ENCODE results near the gene PRPF18.

The PRPF18 gene

DNA sequence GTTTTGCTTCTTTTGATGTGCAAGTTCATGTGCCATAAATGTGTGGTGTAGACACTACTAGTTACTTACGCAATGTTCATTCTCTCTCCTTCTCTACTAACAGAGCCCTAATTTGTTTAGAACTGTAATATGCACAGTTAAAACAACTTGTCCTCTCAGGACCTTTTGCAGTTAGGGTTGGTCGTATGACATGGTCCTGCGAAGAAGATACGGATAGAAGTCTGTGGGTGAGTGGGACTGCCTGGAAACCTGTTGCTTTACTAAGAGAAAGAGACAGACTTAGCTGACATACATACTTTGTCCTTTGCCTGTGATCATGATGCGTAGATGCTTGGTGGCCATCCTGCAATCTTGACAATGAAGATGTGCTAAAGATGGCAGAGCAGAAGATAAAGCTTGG lies 51.1 kb downstream of the PRPF18 start:
- no peak for DNase-seq (ENCODE audit: low read depth, low spot score)

- no peak for DNase-seq (ENCODE audit: low read depth, low spot score)
Measured at GRCh38 chr10:13642293-13642692, 55.5 kb downstream of the PRPF18 start.

DNA sequence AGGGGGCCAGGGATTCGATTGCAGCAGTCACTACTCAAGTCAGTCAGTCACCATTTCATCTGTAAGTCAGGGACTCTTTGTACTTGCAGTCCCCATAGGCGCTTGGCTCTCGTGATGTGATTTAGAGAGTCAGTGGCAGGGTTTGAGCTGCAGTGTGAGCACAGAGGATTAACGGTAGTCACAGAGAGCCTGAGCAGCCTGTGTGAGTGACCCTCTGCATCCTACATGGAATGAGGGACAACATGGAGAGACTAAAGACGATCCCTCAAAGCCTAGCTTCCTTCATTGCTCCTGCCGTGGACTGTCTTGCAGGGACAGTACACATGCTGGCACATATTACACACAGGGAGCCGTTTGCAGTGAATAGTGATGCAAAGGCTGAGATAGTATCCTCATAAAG lies 56.3 kb downstream of the PRPF18 start:
- DNase-seq (ENCODE audit: low read depth, low spot score), result no peak

DNA sequence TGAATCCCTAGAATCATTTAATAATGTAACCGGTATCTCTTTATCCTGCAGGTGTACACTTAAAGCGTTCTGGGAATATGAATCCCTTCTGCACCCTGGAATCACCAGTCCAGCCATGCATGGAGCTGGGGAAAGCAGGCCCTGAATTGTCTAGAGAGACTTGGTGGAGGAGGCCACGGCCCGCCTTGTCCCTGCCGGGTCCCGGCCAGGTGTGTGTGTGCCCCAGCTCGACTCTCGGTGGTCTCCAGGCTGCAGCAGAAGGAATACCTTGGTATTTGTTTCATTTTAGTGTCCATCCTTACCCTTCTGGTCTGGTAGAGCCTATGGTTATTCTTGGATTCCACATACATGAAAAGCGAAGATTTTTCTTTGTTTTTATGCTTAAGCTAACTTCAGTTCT lies 58.1 kb downstream of the PRPF18 start:
- no peak for DNase-seq (ENCODE audit: low read depth, low spot score)

- no peak for DNase-seq (ENCODE audit: low read depth, low spot score)
Measured at GRCh38 chr10:13648425-13648824, 61.7 kb downstream of the PRPF18 start.

- DNase-seq (ENCODE audit: low read depth, low spot score), result no peak
Measured at GRCh38 chr10:13649844-13650520, 63.2 kb downstream of the PRPF18 start.

DNA sequence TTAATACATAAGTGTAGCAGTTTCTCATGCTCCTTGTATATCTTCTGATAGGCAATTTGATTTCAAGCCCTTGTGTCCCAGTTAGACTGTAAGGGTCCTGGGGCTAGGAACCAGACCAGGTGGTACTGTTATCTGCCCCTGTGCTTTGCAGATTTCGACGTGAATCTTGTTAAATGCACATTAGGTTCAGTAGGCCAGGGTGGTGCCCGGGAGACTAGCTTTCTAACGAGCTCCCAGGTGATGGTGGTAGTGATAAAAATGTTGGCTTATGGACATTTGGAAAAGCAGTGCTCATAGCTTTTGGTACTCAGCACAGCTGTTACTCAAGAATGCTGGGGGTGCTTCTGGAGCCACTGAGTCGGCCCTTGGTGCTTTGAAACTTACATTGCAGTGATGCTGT lies 64.2 kb downstream of the PRPF18 start:
- no peak for DNase-seq (ENCODE audit: low read depth, low spot score)

GRCh38 chr10:13651969-13652720 lies 65.4 kb downstream of the PRPF18 start:
- no peak for DNase-seq (ENCODE audit: low read depth, low spot score)

DNA sequence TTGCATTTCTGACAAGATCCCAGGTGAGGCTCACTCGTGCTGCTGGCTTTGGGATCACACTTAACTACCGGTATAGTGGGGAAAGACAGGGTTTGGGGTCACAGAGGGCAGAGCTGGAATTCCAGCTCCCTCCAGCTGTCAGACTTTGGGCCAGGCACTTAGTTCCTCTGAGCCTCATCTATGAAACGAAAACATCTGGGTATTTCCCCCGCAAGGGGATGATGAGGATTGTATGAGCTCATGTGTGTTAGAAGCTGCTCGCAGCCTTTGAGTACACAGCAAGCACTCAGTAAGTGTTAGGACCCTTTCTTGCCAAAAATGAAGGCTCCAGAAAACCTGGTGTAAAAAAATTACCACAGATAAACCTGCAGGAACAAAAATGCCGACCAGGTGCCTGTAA lies 66.1 kb downstream of the PRPF18 start:
- no peak for DNase-seq (ENCODE audit: low read depth, low spot score)

DNA sequence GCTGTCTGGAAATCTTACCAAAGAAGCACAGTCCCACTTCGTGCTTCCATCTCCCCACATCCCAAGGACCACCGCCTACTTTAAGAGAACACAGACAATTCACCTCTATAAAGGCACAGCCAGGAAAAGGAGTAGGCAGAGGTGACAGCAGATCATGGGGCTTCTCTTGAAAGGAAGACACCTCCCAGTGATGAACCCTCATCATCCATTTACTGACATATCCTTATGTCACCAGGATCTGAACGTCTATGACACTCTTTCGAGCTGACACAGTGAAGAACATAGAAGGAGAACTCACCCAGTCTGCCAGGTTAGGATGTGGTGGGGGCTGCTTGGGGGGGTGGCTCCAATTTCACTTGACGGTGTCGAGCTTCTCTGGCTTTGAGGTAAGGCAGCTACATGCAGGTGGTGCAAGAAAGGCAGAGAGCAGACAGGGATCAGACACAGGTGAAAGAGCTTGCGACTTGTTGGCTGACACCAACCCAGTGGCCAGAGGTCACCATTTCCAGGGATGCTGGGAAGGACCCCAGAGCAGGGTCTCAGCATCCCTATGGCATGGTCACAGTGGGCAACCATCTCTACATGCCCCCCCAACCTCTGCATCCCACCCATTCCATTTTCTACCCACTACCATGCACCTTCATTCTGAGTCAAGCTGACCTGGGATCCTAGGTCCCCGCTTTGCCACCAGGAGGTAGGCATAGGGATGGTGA lies 67.5 kb downstream of the PRPF18 start:
- no peak for DNase-seq (ENCODE audit: low read depth, low spot score)

DNA sequence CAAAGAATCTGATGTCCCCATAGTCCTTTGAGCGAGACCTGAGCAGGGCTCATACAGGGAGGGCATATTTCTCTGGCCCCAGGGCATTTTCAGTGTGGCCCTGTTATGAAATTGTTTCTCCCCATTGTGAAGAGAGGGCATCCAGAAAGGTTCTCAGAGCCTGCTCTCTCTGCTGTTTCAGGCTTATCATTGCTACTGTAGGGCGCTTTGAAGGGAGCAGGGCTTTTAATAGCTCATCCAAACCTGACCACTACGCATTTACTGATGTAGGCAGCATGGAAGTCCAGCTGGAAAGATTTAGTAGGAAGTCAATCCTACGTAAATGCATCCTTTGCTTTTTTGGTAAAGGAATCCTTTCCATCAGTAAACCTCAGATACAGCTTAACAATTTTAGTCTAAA lies 68.1 kb downstream of the PRPF18 start:
- no peak for DNase-seq (ENCODE audit: low read depth, low spot score)

DNA sequence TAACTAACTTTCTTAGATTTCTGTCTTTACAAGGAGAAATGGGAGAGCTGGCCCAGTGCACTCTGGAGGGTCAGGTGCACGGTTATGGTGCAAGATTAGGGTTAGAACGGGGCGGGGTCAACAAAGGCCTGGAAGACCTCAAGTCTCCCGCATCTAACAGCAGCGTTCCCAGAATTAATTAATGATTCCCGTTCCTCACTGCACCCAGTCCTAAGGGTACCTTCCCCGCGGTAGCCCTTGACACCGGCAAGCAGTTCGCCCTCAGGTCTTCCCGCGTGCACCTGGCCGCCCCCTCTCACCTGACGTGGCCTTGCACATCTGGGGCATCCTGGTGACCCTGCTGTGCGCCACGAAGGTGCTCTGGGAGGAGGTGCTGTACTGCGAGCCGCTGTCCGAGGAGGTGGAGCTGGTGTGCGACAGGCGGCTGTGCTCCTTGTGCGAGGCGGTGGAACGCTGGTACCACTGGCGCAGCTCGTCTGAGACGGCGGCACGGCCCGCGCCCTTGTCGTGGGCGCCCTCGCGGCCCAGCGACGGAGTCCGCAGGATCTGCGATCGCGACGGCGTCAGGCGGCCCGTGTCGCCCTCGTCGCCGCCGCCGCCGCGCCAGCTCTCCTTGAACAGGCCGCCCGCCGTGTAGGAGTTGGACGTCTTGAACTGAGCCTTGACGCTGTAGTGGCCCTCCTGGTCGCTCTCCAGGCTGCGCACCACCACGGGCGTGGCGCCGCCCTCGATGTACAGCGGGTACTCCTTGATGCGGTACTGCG lies 69.8 kb downstream of the PRPF18 start:
- DNase-seq (ENCODE audit: low read depth, low spot score), result no peak

DNA sequence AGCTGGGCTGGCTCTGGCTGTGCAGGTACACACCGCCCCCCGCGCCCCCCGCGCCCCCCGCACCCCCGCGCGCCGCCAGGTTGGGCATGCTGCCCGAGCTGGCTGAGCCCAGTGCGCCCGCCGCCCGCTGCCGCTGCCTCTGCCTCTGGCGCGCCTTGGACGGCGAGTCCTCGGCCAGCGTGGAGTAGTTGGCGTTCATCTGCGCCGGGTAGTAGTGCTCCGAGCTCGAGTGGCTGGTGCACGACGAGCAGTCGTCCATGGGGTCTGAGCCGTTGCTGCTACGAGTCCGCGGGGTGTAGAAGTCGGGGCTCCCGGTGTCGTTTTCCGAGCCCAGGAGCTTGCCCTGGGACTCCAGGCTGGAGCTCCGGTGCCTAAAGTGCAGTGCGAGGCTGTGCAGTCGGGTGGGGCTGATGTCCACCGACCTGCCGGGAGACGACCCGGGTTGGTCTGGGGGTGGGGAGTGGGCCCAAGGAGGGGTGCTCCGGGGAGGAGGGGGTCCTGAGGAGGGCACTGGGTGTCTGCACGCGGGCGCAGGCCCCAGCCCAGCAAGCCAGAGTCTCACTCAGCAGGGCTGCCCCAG lies 70.4 kb downstream of the PRPF18 start:
- no peak for DNase-seq (ENCODE audit: low read depth, low spot score)

DNA sequence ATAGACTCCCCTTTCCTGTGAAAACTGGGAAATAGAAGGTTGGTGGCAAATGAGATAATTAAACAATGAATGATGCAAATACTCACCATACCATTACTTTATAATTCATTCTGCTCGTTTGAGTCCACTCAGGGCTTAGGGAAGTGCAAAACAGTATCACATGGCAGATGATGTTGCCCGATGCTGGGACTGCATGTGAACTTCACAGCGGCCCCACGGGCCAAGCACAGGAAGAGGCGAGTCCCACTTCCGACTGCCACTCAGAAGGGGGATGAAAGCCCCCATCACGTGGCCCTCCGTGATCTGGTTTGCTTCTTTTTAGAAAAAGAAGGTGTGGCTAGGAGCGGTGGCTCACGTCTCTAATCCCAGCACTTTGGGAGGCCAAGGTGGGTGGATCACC lies 71.5 kb downstream of the PRPF18 start:
- DNase-seq (ENCODE audit: low read depth, low spot score), result no peak

DNA sequence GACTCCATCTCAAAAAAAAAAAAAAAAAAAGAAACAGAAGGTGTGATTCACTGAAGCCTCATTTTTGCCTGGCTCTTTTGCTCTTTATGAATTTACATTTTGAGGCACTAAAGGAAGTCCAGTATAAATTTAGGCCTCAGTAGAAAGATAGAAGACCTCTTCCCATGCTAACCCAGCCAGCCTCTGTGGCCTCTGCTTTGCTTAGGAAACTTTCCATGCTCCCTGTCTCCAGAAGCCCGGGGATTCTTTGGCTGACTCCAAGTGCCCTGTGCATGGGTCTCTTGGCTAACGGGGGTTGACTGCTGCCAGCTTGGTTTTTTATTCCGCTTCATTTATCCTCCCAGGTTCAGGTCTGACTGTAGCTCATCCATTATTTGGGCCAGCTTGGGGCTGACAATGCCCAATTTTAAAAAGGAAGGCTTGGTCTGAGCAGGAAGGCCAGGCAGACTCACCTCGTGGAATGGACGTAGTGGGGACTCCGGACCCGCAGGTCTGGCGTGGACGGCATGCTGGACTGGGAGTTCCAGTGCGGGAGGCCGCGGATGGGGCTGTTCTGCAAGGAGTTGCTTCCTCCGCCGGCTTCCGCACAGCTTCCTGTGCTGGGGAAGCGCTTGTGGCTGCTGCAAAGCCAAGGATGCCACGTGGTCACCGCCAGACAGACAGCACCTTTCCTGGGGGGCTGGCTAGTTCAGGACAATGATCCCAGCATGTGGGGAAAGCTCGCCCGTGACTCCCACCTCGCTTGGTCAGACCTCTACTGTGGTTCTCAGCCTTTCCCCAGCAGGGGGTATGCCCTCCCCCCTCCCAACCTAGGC lies 72.3 kb downstream of the PRPF18 start:
- peak; percentile 23 for DNase-seq (ENCODE audit: low read depth, low spot score)

DNA sequence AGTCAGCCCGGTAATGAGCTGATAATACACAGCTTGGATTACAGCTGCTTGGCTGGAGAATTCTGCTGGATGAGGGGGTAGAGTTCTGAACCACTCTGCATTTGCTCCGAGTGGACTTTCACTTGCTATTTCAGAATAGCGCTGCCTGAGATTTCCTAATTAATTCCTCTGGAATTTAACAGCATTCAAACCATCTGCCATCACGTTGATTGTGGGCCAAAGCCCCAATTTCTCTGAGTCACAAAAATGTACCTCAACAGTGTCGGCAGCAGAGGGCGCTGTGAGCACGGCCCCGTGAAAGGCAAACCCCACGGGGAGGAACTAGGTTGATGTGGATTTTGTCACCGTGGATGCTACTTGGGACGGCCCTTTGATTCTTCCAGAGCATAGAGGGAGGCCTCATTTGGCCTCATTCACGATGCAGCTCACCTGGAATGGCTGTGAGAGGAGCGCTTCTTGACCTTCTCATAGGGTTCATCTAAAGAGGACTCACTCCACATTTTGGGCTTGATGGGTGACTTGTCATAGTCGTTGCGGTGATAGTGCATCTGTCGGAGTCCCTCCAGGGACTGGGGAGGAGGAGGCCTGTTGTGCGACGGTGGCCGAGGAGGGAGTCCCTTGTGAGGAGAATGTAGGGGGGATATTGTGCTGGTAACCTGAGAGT lies 73.3 kb downstream of the PRPF18 start:
- peak; percentile 84 for DNase-seq (ENCODE audit: low read depth, low spot score)

GRCh38 chr10:13660551-13660920 lies 73.8 kb downstream of the PRPF18 start:
- peak; percentile 30 for DNase-seq (ENCODE audit: low read depth, low spot score)

GRCh38 chr10:13661256-13661655 lies 74.5 kb downstream of the PRPF18 start:
- no peak for DNase-seq (ENCODE audit: low read depth, low spot score)

DNA sequence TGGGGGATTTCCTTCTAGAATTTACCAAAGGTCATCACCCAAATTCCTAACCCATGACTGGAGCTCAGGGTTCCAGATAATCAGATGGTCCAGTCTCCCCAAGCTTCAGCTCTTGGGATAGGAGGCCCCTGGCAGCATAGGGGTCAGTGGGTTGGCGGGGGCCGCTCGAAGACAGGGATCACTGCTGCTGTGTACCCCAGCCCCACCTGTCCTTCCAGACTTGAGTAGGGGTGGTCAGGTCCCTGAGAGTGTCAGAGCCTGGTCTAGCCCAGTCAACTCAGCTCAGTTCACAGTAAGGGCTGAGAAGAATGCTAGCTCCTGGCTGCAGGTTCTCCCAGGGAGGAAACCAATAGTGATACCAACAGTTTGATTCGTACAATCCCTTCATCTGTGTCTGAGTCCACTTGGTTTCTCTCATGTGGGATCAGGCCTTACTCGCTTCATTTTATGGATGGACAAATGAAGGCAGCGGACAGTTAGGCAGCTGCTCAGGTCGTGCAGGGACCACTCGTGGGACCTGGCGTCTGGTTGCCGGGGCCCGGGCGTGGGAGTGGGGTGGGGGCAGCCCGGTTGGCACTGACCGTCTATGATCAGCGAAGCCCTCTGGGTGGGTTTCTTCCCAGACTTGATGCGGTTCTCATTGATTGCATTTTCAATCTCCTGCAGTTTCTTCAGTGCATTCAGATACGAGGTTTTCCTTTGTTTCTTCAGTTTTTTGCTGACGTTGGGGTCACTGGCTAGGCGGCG lies 78.9 kb downstream of the PRPF18 start:
- DNase-seq (ENCODE audit: low read depth, low spot score), result no peak

GRCh38 chr10:13668126-13668525 lies 81.4 kb downstream of the PRPF18 start:
- DNase-seq (ENCODE audit: low read depth, low spot score), result no peak

Measured in astrocyte of the hippocampus (primary cell).